CD8-positive, alpha-beta memory T cell (primary cell): Measurements from ENCODE around the gene C9orf153. TPM values are rescaled to one million over a fixed set of nuclear protein-coding genes. Genes with fewer than 3 reads are reported as not detected.
A peak's percentile ranks its signal among the peaks of the same experiment; 100 is the strongest.
"Not testable (repeated sequence)": the region's sequence is repeated elsewhere in the genome, so short reads cannot be mapped to it uniquely, and the experiment has no call there.

Experiments
- CTCF ChIA-PET: fragments of 350-600 bp; sonication (Branson Sonifier 250); formaldehyde crosslinking; loops from one replicate; lab custom pipeline; 2021; ENCODE audit warnings: antibody characterized with exemption; lab: Charles Lee
- POLR2A ChIA-PET: fragments of 350-600 bp; sonication (Branson Sonifier 250); formaldehyde crosslinking; loops from one replicate; lab custom pipeline; 2021; ENCODE audit warnings: antibody characterized with exemption; lab: Charles Lee
- DNase-seq, 5 donors: peaks; one replicate each; pipeline versions ENCODE4 v3.0.0 to v3.0.0-alpha.2; 2020 to 2022; ENCODE audit warnings: mixed read lengths in 1 of 5
- H3K27ac ChIP-seq: one replicate; pipeline ENCODE4 v1.7.0; 2013; ENCODE audit warnings: low read depth, mild to moderate bottlenecking, low read length, moderate library complexity
- H3K27me3 ChIP-seq: 2 replicates; pipeline ENCODE4 v1.7.0; 2013; ENCODE audit warnings: low read length, mild to moderate bottlenecking; ENCODE audit not compliant: insufficient read depth, poor library complexity, severe bottlenecking
- H3K36me3 ChIP-seq: 2 replicates; pipeline ENCODE4 v1.7.0; 2013; ENCODE audit warnings: mild to moderate bottlenecking, low read length, moderate library complexity; ENCODE audit not compliant: insufficient read depth
- H3K4me1 ChIP-seq: 2 replicates; pipeline ENCODE4 v1.7.0; 2013; ENCODE audit warnings: mild to moderate bottlenecking, low read length, moderate library complexity; ENCODE audit not compliant: insufficient read depth
- H3K4me3 ChIP-seq: 2 replicates; pipeline ENCODE4 v1.7.0; 2013; ENCODE audit warnings: mild to moderate bottlenecking, low read length
- H3K9me3 ChIP-seq: 2 replicates; pipeline ENCODE4 v1.7.0; 2013; ENCODE audit warnings: mild to moderate bottlenecking, low read length
- H3K27ac Mint-ChIP-seq, 8 donors: one replicate each; pipeline ENCODE4 v1.8.0; 2020 to 2021; ENCODE audit warnings: mixed read lengths in 8 of 8, mild to moderate bottlenecking in 6 of 8, inconsistent platforms in 3 of 8, moderate library complexity in 3 of 8
- H3K27me3 Mint-ChIP-seq, 2 donors: one replicate each; pipeline ENCODE4 v1.8.0; 2020 to 2021; ENCODE audit warnings: mixed read lengths in 2 of 2, mild to moderate bottlenecking in 1 of 2, moderate library complexity in 1 of 2
- H3K36me3 Mint-ChIP-seq, 3 donors: one replicate each; pipeline ENCODE4 v1.8.0; 2020 to 2021; ENCODE audit warnings: mixed read lengths in 3 of 3, inconsistent platforms in 1 of 3, mild to moderate bottlenecking in 1 of 3
- H3K4me1 Mint-ChIP-seq, 3 donors: one replicate each; pipeline ENCODE4 v1.8.0; 2020 to 2021; ENCODE audit warnings: mixed read lengths in 3 of 3, inconsistent platforms in 1 of 3, mild to moderate bottlenecking in 1 of 3
- H3K4me3 Mint-ChIP-seq, 7 donors: one replicate each; pipeline ENCODE4 v1.8.0; 2020 to 2021; ENCODE audit warnings: mixed read lengths in 7 of 7, mild to moderate bottlenecking in 6 of 7, moderate library complexity in 4 of 7, inconsistent platforms in 2 of 7
- H3K9me3 Mint-ChIP-seq, 5 donors: one replicate each; pipeline ENCODE4 v1.8.0; 2020 to 2022; ENCODE audit warnings: mixed read lengths in 5 of 5, mild to moderate bottlenecking in 3 of 5, moderate library complexity in 2 of 5, inconsistent platforms in 1 of 5
- polyA plus RNA-seq: library from polyadenylated mRNA; unstranded; fragments of 300-500 nt; fragmentation: Illumina TruSeq; gene quantifications from one replicate; pipeline ENCODE4 v1.2.3, GENCODE V29; 2021
- total RNA-seq, 2 experiments: library from RNA; stranded (reverse); gene quantifications; one replicate each; pipeline ENCODE4 v1.2.3, GENCODE V29; 2021

The C9orf153 gene
- under 1 TPM; 0.27 to 0.33 TPM for total RNA-seq
- not detected for polyA plus RNA-seq

DNA sequence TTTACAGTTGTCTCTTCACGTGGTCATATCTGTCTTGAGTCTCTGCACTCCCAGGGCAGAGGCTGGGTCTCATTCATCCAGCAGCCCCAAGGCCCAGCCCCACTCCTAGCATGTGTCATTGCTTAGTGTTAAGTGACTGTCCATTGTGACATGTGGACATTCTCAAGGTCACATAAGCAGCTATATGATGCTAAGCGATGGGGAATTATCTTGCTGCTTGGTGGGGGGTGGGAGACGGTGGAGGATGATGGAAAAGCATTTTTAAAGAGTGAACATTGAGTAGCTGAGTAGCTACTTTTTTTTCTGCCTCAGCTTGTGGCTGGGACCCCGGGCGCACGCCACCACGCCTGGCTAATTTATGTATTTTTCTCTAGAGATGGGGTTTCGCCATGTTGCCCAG lies at the start of gene C9orf153:
TSS of gene C9orf153 (minus strand) at position 101 of the 400 bp plus-strand sequence. CDS start 30,054 bp downstream, outside the sequence.
- Mint-ChIP-seq H3K36me3 (peaks cover 14 to 32% (median 15%) of the 10 kb centered on the region in 3 donors), H3K27ac (peak within 1 kb of the TSS in 1 of 8 donors; percentile 51), H3K4me1 (no peaks in the 10 kb centered on the region), H3K27me3 (peaks cover 0 to 2% of the 10 kb centered on the region in 2 donors), H3K9me3 (no peaks in the 10 kb centered on the region), H3K4me3 (no peak within 1 kb of the TSS)
- Histone ChIP-seq H3K27me3 (no peaks in the 10 kb centered on the region), H3K9me3 (no peaks in the 10 kb centered on the region), H3K4me3 (no peak within 1 kb of the TSS), H3K36me3 (peaks cover 5% of the 10 kb centered on the region), H3K4me1 (no peaks in the 10 kb centered on the region), H3K27ac (no peak within 1 kb of the TSS)
- CTCF ChIA-PET = no interaction called here
- DNase-seq = no peak
- POLR2A ChIA-PET = no interaction called here

DNA sequence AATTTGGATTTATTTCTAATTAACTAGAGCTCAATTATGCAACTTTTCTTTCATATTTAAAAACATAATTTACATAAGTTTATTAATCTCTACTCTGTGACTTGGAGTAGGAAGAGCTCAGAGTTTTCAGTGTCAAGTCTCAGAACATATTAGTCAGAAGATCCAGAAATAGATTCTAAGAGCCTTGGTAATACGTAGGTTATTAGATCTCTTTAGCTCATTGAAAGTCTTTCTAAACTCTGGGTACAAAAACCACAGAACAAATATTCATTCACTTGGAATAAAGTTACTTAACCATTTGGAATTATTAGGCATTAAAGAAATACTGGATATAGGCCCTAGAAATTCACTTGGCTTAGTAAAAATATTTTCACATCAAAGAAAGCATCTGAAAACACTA lies 49.2 kb upstream of the C9orf153 start:
- H3K4me3 Mint-ChIP-seq = no peak overlapping the region
- Histone ChIP-seq H3K9me3 (no peaks in the 10 kb centered on the region), H3K4me3 (no peak overlapping the region), H3K27me3 (no peaks in the 10 kb centered on the region), H3K36me3 (peaks cover 35% of the 10 kb centered on the region), H3K27ac (no peak overlapping the region), H3K4me1 (peaks cover 9% of the 10 kb centered on the region)
- peaks cover 20 to 85% (median 32%) of the 10 kb centered on the region in 3 donors for H3K36me3 Mint-ChIP-seq
- no peaks in the 10 kb centered on the region for H3K27me3 Mint-ChIP-seq
- H3K9me3 Mint-ChIP-seq = no peaks in the 10 kb centered on the region
- H3K4me1 Mint-ChIP-seq = peaks cover 9 to 33% (median 21%) of the 10 kb centered on the region in 3 donors
- ChIA-PET POLR2A (interaction anchor here (0.5 kb wide), 1 partner anchor 13 kb away, joined by 3 read pairs; no protein-coding TSS in a partner anchor), CTCF (interaction anchor here (1.0 to 1.1 kb wide), 3 partner anchors 11 to 489 kb away, joined by 3 read pairs; no protein-coding TSS in a partner anchor)
- H3K27ac Mint-ChIP-seq = peak overlapping the region in 2 of 8 donors; percentile 48 to 51
- DNase-seq = no peak

DNA sequence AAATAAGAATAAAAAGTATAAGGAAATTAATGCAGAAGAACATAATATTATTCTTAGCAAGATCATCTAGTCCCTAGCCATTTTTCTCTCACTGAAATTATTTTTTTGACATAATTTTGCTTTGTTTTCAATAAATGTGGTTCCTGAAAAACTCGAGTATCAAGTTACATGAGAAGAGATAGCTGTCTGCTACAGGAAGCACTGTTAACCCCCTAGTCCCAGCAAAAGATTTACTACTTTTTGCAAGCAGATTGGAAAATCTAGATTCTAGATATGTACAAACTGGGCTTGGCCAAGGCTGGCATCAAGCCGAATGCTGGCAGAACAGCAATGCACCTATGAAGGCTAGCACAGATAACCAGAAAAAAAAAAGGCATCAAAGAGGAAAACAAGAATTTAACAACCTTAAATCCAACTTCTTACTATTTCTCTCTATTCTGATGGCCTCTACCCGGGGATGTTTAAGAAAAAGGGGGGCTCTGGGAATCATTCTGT lies 44.8 kb upstream of the C9orf153 start:
- no peak overlapping the region for H3K4me3 Mint-ChIP-seq
- peaks cover 4 to 83% (median 29%) of the 10 kb centered on the region in 3 donors for H3K36me3 Mint-ChIP-seq
- no peak for DNase-seq
- Histone ChIP-seq H3K9me3 (no peaks in the 10 kb centered on the region), H3K27me3 (no peaks in the 10 kb centered on the region), H3K4me1 (peaks cover 13% of the 10 kb centered on the region), H3K36me3 (peaks cover 47% of the 10 kb centered on the region), H3K4me3 (no peak overlapping the region), H3K27ac (no peak overlapping the region)
- peaks cover 27 to 35% (median 32%) of the 10 kb centered on the region in 3 donors for H3K4me1 Mint-ChIP-seq
- peak overlapping the region in 4 of 8 donors; percentile 58 to 90 (median 80) for H3K27ac Mint-ChIP-seq
- no peaks in the 10 kb centered on the region for H3K9me3 Mint-ChIP-seq
- ChIA-PET CTCF (no interaction called here), POLR2A (no interaction called here)
- H3K27me3 Mint-ChIP-seq = no peaks in the 10 kb centered on the region

DNA sequence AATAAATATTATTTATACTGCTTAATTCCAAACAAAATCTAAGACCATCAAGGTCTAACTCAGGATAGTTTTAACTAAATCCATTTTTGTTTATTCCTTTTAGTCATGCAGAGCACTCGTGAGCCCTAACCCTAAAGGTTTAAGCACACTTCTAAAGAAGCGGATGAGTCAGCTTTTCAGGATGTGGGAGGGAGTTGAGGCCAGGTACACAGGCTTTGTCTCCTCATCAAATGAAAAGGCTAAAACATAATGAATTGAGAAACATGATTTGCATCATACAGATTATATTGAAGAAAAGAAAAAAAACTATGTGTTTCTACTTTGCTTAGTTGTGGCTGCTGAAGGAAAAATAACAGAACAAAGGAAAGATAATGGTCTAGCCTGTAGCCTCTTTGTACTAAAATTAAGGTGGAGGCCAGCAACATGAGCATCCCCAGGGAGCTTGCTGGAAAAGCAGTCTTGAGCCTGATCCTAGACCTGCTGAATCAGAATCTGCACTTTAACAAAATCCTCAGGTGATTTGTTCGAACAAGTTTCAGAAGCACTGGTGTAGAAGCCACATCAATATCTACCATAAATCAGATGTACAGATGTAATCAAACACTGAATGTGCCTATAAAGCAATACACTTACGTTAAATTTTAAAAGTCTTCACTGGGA lies 44.0 kb upstream of the C9orf153 start:
- no peaks in the 10 kb centered on the region for H3K27me3 ChIP-seq
- no peak overlapping the region for H3K4me3 ChIP-seq
- H3K9me3 Mint-ChIP-seq = no peaks in the 10 kb centered on the region
- DNase-seq = peak in 3 of 5 donors; percentile 14 to 49 (median 21)
- POLR2A ChIA-PET = no interaction called here
- H3K36me3 ChIP-seq = peaks cover 56% of the 10 kb centered on the region
- H3K27me3 Mint-ChIP-seq = no peaks in the 10 kb centered on the region
- H3K36me3 Mint-ChIP-seq = peaks cover 4 to 87% (median 30%) of the 10 kb centered on the region in 3 donors
- no peak overlapping the region for H3K27ac ChIP-seq
- H3K4me1 ChIP-seq = peaks cover 13% of the 10 kb centered on the region
- peak overlapping the region; percentile 12 to 92 (median 68) for H3K27ac Mint-ChIP-seq
- CTCF ChIA-PET = no interaction called here
- peak overlapping the region in 1 of 7 donors; percentile 20 for H3K4me3 Mint-ChIP-seq
- no peaks in the 10 kb centered on the region for H3K9me3 ChIP-seq
- peaks cover 27 to 37% (median 33%) of the 10 kb centered on the region in 3 donors for H3K4me1 Mint-ChIP-seq

DNA sequence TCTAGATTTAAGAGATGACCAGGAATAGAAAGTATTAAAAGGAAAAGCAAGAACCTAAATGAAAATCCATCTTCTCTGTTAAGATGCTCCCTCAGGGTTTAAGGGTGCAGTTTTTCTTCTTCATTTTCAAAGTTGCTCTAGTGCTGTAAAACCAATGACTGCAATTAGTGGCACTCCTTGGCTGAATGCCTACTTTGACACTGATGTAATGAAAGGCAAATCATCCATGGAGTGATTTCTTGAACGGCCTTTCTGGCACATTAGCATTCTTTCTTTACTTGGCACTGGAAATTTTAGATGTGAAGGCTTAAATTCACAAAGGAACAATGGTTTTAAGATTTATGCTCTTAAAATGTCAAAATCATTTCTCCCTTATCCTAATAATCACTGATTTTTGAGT lies 42.2 kb upstream of the C9orf153 start:
- H3K4me1 ChIP-seq = peaks cover 13% of the 10 kb centered on the region
- H3K4me1 Mint-ChIP-seq = peaks cover 33 to 47% (median 43%) of the 10 kb centered on the region in 3 donors
- DNase-seq = no peak
- H3K9me3 ChIP-seq = no peaks in the 10 kb centered on the region
- peak overlapping the region in 6 of 8 donors; percentile 9 to 89 (median 54) for H3K27ac Mint-ChIP-seq
- CTCF ChIA-PET = no interaction called here
- H3K36me3 Mint-ChIP-seq = peaks cover 4 to 87% (median 29%) of the 10 kb centered on the region in 3 donors
- H3K9me3 Mint-ChIP-seq = no peaks in the 10 kb centered on the region
- H3K27me3 ChIP-seq = no peaks in the 10 kb centered on the region
- H3K4me3 ChIP-seq = no peak overlapping the region
- no peak overlapping the region for H3K27ac ChIP-seq
- POLR2A ChIA-PET = no interaction called here
- no peaks in the 10 kb centered on the region for H3K27me3 Mint-ChIP-seq
- H3K36me3 ChIP-seq = peaks cover 52% of the 10 kb centered on the region
- no peak overlapping the region for H3K4me3 Mint-ChIP-seq

DNA sequence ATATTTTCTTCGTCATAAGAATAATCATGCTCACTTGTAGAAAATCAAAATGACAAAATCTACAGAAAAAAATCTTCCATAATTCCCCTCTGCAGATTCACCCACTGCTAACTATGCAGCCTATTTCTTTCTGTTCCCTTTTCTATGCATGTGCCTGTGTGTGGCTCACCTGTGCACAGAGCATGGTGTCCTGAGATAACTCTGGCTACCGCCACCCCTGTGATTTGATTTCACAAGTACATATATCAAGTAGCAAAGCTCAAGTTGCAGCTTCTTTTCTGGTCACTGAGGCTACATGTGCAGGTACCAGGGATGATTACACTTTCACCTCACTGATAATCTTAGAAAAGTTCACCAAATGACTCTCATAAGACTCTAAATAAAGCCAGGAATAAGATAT lies 41.2 kb upstream of the C9orf153 start:
- Mint-ChIP-seq H3K27me3 (no peaks in the 10 kb centered on the region), H3K27ac (peak overlapping the region in 6 of 8 donors; percentile 38 to 83 (median 62)), H3K4me3 (no peak overlapping the region), H3K4me1 (peaks cover 37 to 47% (median 38%) of the 10 kb centered on the region in 3 donors), H3K36me3 (peaks cover 4 to 86% (median 29%) of the 10 kb centered on the region in 3 donors), H3K9me3 (no peaks in the 10 kb centered on the region)
- Histone ChIP-seq H3K9me3 (no peaks in the 10 kb centered on the region), H3K27me3 (no peaks in the 10 kb centered on the region), H3K27ac (no peak overlapping the region), H3K4me3 (no peak overlapping the region), H3K4me1 (peaks cover 13% of the 10 kb centered on the region), H3K36me3 (peaks cover 42% of the 10 kb centered on the region)
- ChIA-PET CTCF (no interaction called here), POLR2A (no interaction called here)
- no peak for DNase-seq

DNA sequence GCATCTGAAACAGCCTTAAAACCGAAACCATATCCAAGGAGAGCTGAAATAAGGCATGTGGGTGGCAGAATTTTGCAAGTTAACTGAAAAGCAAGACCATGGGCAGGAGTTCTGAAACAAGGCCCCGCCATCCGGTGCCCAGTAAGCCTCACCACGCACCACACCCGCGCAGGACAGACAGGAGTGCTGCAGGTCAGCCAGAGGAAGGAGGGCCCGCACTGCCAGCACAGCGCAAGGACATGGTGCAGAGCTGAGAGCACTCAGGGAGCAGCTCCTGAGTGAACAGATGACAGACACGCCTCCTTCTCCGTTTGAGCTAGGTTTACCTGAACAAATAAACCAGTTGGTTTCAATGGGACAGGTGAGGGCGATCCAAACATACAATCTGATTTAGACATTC lies 39.4 kb upstream of the C9orf153 start:
- Histone ChIP-seq H3K4me1 (peaks cover 6% of the 10 kb centered on the region), H3K27me3 (no peaks in the 10 kb centered on the region), H3K4me3 (no peak overlapping the region), H3K36me3 (peaks cover 38% of the 10 kb centered on the region), H3K9me3 (no peaks in the 10 kb centered on the region), H3K27ac (no peak overlapping the region)
- ChIA-PET POLR2A (interaction anchor here (0.7 kb wide), 1 partner anchor 16 kb away, joined by 3 read pairs; no protein-coding TSS in a partner anchor), CTCF (interaction anchor here (1.4 kb wide), 1 partner anchor 16 kb away, joined by 3 read pairs; the partner anchor contains the start of gene ISCA1)
- Mint-ChIP-seq H3K27me3 (no peaks in the 10 kb centered on the region), H3K4me1 (peaks cover 27 to 31% (median 30%) of the 10 kb centered on the region in 3 donors), H3K4me3 (no peak overlapping the region), H3K36me3 (peaks cover 3 to 79% (median 27%) of the 10 kb centered on the region in 3 donors), H3K27ac (peak overlapping the region in 5 of 8 donors; percentile 29 to 85 (median 45)), H3K9me3 (no peaks in the 10 kb centered on the region)
- no peak for DNase-seq

DNA sequence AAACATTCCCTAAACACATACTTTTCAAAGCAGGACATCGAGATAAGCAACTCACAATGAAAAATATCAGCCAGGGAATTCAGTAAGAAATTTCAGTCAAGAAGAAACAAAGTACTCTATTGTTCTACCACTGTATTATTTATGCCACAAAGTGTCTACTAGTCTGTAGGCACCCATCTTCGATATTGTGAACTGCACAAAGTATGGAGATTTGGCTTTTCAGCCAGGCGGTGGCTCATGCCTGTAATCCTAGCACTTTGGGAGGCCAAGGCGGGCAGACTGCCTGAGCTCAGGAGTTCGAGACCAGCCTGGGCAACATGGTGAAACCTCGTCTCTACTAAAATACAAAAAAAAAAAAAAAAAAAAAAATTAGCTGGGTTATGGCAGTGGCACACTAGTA lies 30.9 kb upstream of the C9orf153 start:
- H3K4me1 ChIP-seq, POLR2A ChIA-PET, H3K9me3 Mint-ChIP-seq, DNase-seq, H3K27me3 ChIP-seq, H3K36me3 ChIP-seq, H3K4me3 ChIP-seq, H3K27me3 Mint-ChIP-seq, H3K4me1 Mint-ChIP-seq, H3K27ac ChIP-seq, H3K4me3 Mint-ChIP-seq, H3K9me3 ChIP-seq, CTCF ChIA-PET: not testable (repeated sequence)
- Mint-ChIP-seq H3K27ac (peak overlapping the region in 2 of 8 donors; percentile 3 to 17), H3K36me3 (peaks cover 0 to 47% (median 6%) of the 10 kb centered on the region in 3 donors)
